ENCODE results near the gene NOS3. TPM values are rescaled to one million over a fixed set of nuclear protein-coding genes. Genes with fewer than 3 reads are reported as not detected.

The NOS3 gene
- total and polyA plus RNA-seq, 2 of the 13 experiments (the other 11 are each of a cell fraction or from before 2014, with no cell fraction given) = 3.7 to 7.5 TPM

- TF ChIP-seq ZNF407 (CRISPR knock-in tag; IDR thresholded peaks at IDR 0.05; ENCODE audit: not compliant biosample characterization) = peak; percentile 64
- TF ChIP-seq MED13 (CRISPR knock-in tag; IDR thresholded peaks at IDR 0.05) = no peak
- 0 out of 2 replicates have a peak, but pooled peaks have one; percentile 42 for TF ChIP-seq SNAPC4 (CRISPR knock-in tag; IDR thresholded peaks at IDR 0.05)
- TF ChIP-seq SMAD3 (CRISPR knock-in tag; IDR thresholded peaks at IDR 0.05) = no peak
- TF ChIP-seq EZH2 (conservative IDR thresholded peaks at IDR 0.05; ENCODE audit: low read depth, low read length) = no peak
- TF ChIP-seq RAD21 (CRISPR knock-in tag; IDR thresholded peaks at IDR 0.05) = peak; percentile 67
- TF ChIP-seq SMAD9 (CRISPR knock-in tag; IDR thresholded peaks at IDR 0.05) = no peak
- peak; percentile 52; the same call in 1 of the 2 replicates for TF ChIP-seq SALL1 (CRISPR knock-in tag; IDR thresholded peaks at IDR 0.05)
- TF ChIP-seq HDAC1 (CRISPR knock-in tag; IDR thresholded peaks at IDR 0.05) = 0 out of 2 replicates have a peak, but pooled peaks have one; percentile 43
- TF ChIP-seq ELF3 (CRISPR knock-in tag; IDR thresholded peaks at IDR 0.05) = peak; percentile 67
- TF ChIP-seq PHF21A (CRISPR knock-in tag; IDR thresholded peaks at IDR 0.05) = no peak
- 0 out of 2 replicates have a peak, but pooled peaks have one; percentile 44 for TF ChIP-seq ZNF563 (CRISPR knock-in tag; IDR thresholded peaks at IDR 0.05)
- TF ChIP-seq HDAC2 (CRISPR knock-in tag; IDR thresholded peaks at IDR 0.05) = peak; percentile 46; the same call in 1 of the 2 replicates
- TF ChIP-seq TEAD3 (CRISPR knock-in tag; optimal IDR thresholded peaks at IDR 0.05; ENCODE audit: borderline replicate concordance) = peak; percentile 36
- peak; percentile 81; the same call in 1 of the 2 replicates for TF ChIP-seq ZNF572 (CRISPR knock-in tag; IDR thresholded peaks at IDR 0.05)
- TF ChIP-seq HNRNPLL (IDR thresholded peaks at IDR 0.05; ENCODE audit: low read depth, low read length, poor library complexity, severe bottlenecking) = peak; percentile 51
- peak; percentile 66 for TF ChIP-seq PTBP1 (IDR thresholded peaks at IDR 0.05; ENCODE audit: low read depth, low read length, poor library complexity, severe bottlenecking)
- no peak for TF ChIP-seq ZSCAN29 (CRISPR knock-in tag; conservative IDR thresholded peaks at IDR 0.05)
These were observed 27.2 kb downstream of the NOS3 start (continued) for GRCh38 chr7:151017953-151018420.
